Subcutaneous adipose tissue (tissue), 4 donors: Measurements from ENCODE around the gene APLP2. TPM values are rescaled to one million over a fixed set of nuclear protein-coding genes. Genes with fewer than 3 reads are reported as not detected.

Source experiments
- total RNA-seq, 4 donors: library from RNA; depleted of rRNA; stranded (reverse); fragments of >200 nt; gene quantifications; one replicate each; pipeline ENCODE4 v1.1.0, GENCODE V29; 2016
- TF ChIP-seq, protein P1 (sequence below): fragments of 450-650 bp; IDR thresholded peaks from one replicate; pipeline ENCODE4 v1.5.1; 2016; ENCODE audit warnings: low read depth, mild to moderate bottlenecking, control low read depth, antibody characterized with exemption, moderate library complexity

APLP2 gene
- total RNA-seq, 4 donors from 2014 or later: 292 to 926 (median 434) TPM

DNA sequence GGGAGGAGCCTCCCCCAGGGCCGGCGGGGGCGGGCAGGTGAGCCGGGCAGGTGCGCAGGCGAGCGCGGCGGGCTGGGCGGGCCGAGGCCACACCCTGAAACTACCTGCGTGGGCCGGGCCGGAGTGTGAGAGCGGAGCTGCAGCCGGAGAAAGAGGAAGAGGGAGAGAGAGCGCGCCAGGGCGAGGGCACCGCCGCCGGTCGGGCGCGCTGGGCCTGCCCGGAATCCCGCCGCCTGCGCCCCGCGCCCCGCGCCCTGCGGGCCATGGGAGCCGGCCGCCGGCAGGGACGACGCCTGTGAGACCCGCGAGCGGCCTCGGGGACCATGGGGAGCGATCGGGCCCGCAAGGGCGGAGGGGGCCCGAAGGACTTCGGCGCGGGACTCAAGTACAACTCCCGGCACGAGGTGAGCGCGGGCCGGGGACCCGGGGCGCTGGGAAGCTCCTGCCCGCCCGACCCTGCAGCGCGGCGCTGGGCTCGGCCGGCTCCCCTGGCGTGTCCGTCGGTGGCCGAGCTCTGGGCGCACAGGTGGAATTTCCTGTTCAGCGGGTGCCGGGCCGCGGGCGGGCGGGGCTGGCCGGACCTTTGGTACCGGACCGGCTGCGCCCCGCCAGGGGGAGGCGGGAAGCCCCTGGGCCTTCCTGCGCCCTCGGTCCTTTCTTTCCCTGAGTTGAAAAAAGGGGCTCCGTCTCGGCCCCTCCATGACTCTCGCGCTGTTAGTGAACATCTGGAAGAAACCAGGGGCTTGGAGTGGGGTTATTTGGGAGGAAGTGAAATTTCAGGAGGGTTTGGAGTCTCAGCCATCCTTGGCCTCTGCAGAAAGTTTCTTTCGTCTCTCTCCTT, 90.2 kb downstream of the APLP2 start, which contains the start of gene ST14:
TSS of gene ST14 (plus strand) at position 126 of the 841 bp plus-strand sequence. CDS start at position 324, 198 bp downstream.
- TF ChIP-seq, protein P1, sequence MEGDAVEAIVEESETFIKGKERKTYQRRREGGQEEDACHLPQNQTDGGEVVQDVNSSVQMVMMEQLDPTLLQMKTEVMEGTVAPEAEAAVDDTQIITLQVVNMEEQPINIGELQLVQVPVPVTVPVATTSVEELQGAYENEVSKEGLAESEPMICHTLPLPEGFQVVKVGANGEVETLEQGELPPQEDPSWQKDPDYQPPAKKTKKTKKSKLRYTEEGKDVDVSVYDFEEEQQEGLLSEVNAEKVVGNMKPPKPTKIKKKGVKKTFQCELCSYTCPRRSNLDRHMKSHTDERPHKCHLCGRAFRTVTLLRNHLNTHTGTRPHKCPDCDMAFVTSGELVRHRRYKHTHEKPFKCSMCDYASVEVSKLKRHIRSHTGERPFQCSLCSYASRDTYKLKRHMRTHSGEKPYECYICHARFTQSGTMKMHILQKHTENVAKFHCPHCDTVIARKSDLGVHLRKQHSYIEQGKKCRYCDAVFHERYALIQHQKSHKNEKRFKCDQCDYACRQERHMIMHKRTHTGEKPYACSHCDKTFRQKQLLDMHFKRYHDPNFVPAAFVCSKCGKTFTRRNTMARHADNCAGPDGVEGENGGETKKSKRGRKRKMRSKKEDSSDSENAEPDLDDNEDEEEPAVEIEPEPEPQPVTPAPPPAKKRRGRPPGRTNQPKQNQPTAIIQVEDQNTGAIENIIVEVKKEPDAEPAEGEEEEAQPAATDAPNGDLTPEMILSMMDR: no peak

DNA sequence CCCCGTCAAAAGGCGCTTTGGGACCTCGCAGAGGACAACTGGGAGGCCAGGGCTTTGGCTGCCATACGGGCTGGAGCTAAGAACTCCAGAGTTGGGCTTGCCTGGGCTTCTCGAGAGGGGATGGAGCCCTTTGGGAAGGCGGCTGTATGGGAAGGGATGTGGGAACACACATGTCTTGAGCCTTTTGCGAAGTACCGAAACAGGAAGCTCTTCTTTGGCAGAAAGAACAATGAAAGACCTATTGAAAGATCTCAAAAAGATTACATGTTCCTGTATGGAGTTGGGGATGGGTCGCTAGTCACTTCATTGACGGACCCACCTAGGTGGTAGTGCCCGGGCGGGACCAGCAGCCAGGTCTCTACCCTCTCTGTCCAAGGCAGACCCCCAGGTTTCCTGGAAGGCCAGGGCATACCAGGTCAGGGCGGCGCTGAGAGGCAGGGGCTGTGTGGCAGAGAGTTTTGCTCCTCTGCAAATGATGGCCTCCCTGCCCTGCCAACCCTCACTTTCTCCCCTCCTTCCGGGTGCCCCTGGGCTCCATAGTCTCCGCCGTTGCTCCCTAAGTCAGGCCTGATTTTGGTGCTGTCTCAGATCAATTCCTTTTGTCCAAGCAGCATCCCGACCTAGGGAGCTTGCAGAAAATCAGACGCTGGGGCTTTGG, 90.9 kb downstream of the APLP2 start:
- TF ChIP-seq, protein P1: no peak

DNA sequence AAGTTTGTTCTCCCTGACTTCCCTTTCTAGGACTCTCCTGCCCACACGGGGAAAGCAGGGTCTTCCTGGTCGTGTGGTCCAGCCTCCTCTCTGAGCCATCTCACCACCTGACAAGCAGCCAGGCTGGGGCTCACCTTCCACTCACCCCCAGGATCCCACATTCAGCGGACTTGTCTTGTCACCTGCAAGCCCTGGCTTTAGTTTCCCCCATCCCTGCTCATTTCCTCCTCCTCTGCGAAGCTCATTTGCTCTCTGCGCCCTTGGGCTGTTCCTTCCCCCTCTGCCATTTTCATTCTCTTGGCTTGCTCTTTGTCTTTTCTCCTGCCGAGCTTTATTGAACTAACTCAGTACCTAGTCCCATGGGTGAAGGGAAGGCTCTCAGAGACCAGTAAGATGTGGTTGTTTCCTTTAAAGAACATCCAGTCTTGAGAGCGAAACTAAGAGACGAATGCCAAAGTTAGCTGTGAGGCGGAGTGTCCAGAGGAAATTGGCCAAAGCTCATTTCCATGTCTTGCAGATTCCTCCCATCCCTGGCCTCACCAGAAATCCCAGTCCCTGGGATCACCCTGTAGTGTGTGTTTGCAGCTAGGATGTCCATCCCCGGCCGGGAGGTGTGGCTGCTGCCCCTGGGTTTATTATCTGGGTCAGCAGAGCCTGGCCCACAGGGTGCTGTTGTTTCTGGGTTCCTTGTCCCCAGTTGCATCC, 91.9 kb downstream of the APLP2 start:
- TF ChIP-seq, protein P1: no peak

GRCh38 chr11:130162733-130163132, 93.0 kb downstream of the APLP2 start:
- TF ChIP-seq, protein P1: no peak

- TF ChIP-seq, protein P1: no peak
These were observed 93.9 kb downstream of the APLP2 start for GRCh38 chr11:130163346-130164220.

DNA sequence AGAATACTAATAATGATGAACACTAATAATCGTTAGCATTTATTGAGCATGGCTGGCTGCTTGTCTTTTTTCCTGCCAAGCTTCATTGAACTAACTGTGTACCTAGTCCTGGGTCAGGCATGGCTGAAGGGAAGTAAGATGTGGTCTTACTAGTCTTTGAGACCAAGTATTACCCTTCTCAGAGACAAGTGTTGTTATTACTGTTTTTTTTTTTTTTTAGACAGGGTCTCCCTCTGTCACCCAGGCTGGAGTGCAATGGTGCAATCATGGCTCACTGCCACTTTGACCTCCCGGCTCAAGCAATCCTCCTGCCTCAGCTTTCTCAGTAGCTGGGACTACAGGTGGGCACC, 94.5 kb downstream of the APLP2 start:
- TF ChIP-seq, protein P1: no peak
